SK-N-SH (cell line): Measurements from ENCODE around the gene KRT75. TPM values are rescaled to one million over a fixed set of nuclear protein-coding genes. Genes with fewer than 3 reads are reported as not detected.

Experiments
- CTCF ChIA-PET: fragments of 300-600, 350-600 bp; formaldehyde crosslinking; extraction: SDS; loops from one replicate; lab custom pipeline; 2021; lab: Yijun Ruan, JAX
- POLR2A ChIA-PET: fragments of 350-600 bp; sonication (Branson Sonifier 250); formaldehyde crosslinking; extraction: SDS; loops from one replicate; lab custom pipeline; 2020; ENCODE audit warnings: antibody characterized with exemption, inconsistent platforms; lab: Yijun Ruan, JAX
- DNase-seq: peaks from one replicate; pipeline ENCODE4 v3.0.0; 2012
- H2AFZ ChIP-seq: fragments of 200-600 bp; sonication (generic); 2 replicates; pipeline ENCODE4 v1.8.1; 2016; ENCODE audit warnings: antibody characterized with exemption, mild to moderate bottlenecking, low read depth
- H3F3A ChIP-seq: fragments of 200-600 bp; sonication (generic); replicated peaks from 2 replicates; pipeline ENCODE3; 2016; ENCODE audit warnings: antibody characterized with exemption, mild to moderate bottlenecking; ENCODE audit not compliant: insufficient read depth
- H3K27ac ChIP-seq, 2 experiments: fragments of 200-500 bp in 1 of 2; fragments of 200-600 bp in 1 of 2; sonication (Bioruptor generic) in 1 of 2; sonication (generic), shearing (Covaris generic) in 1 of 2; 2 replicates each; pipeline versions ENCODE4 v1.5.1 to v1.6.1; 2014 to 2016; ENCODE audit warnings: low read depth in 2 of 2, inconsistent platforms in 1 of 2, low read length in 1 of 2, mild to moderate bottlenecking in 1 of 2, mixed read lengths in 1 of 2
- H3K27me3 ChIP-seq: fragments of 200-600 bp; sonication (generic), shearing (Covaris generic); 2 replicates; pipeline ENCODE4 v1.6.1; 2016; ENCODE audit warnings: mixed run types; ENCODE audit not compliant: insufficient read depth
- H3K36me3 ChIP-seq, 2 experiments: fragments of 200-500 bp in 1 of 2; fragments of 200-600 bp in 1 of 2; sonication (Bioruptor generic) in 1 of 2; sonication (generic) in 1 of 2; replicated peaks in 1 of 2; 2 replicates each; pipeline versions ENCODE3 to v1.5.1; 2014 to 2016; ENCODE audit warnings: low read length in 1 of 2, mild to moderate bottlenecking in 1 of 2; ENCODE audit not compliant: insufficient read depth in 2 of 2, control insufficient read depth in 1 of 2
- H3K4me1 ChIP-seq, 2 experiments: fragments of 200-500 bp in 1 of 2; fragments of 200-600 bp in 1 of 2; sonication (Bioruptor generic) in 1 of 2; sonication (generic), shearing (Covaris generic) in 1 of 2; 2 replicates each; pipeline versions ENCODE4 v1.5.1 to v1.6.1; 2014 to 2016; ENCODE audit warnings: low read depth in 1 of 2, low read length in 1 of 2, mixed run types in 1 of 2; ENCODE audit not compliant: insufficient read depth in 2 of 2, control insufficient read depth in 1 of 2
- H3K4me2 ChIP-seq: fragments of 200-600 bp; sonication (generic), shearing (Covaris generic); 2 replicates; pipeline ENCODE4 v1.6.1; 2017; ENCODE audit warnings: mixed run types
- H3K4me3 ChIP-seq, 2 experiments: fragments of 200-500 bp in 1 of 2; fragments of 200-600 bp in 1 of 2; sonication (Bioruptor generic) in 1 of 2; sonication (generic), shearing (Covaris generic) in 1 of 2; 2 replicates each; pipeline versions ENCODE4 v1.5.1 to v1.8.1; 2014 to 2016; ENCODE audit warnings: low read depth in 2 of 2, inconsistent platforms in 1 of 2, low read length in 1 of 2, mild to moderate bottlenecking in 1 of 2, mixed read lengths in 1 of 2, moderate library complexity in 1 of 2
- H3K79me2 ChIP-seq: fragments of 200-600 bp; sonication (generic); 2 replicates; pipeline ENCODE4 v1.8.1; 2017; ENCODE audit warnings: mild to moderate bottlenecking; ENCODE audit not compliant: insufficient read depth
- H3K9ac ChIP-seq: fragments of 200-600 bp; sonication (generic); 2 replicates; pipeline ENCODE4 v1.6.1; 2017; ENCODE audit warnings: mixed run types
- H3K9me2 ChIP-seq: fragments of 200-600 bp; sonication (generic); 2 replicates; pipeline ENCODE4 v1.6.1; 2017; ENCODE audit warnings: mixed run types
- H3K9me3 ChIP-seq: fragments of 200-600 bp; sonication (generic); 2 replicates; pipeline ENCODE4 v1.6.1; 2017; ENCODE audit warnings: mixed run types, mild to moderate bottlenecking, moderate library complexity
- H4K20me1 ChIP-seq: fragments of 200-600 bp; sonication (generic); 2 replicates; pipeline ENCODE4 v1.6.1; 2017; ENCODE audit warnings: mild to moderate bottlenecking, mixed run types; ENCODE audit not compliant: insufficient read depth
- CTCF ChIP-seq: fragments of 200-600 bp; sonication (generic); IDR thresholded peaks from 2 replicates; pipeline ENCODE4 v1.6.1; 2017; ENCODE audit warnings: antibody characterized with exemption, mild to moderate bottlenecking, moderate library complexity
- EZH2phosphoT487 ChIP-seq: fragments of 200-600 bp; sonication (generic); IDR thresholded peaks from 2 replicates; pipeline ENCODE4 v1.6.1; 2017; ENCODE audit warnings: low read depth, mixed run types, mild to moderate bottlenecking, antibody characterized with exemption, moderate library complexity, borderline replicate concordance
- FOSL2 ChIP-seq: IDR thresholded peaks from 2 replicates; pipeline ENCODE4 v1.4.0; 2012; ENCODE audit warnings: low read depth, mild to moderate bottlenecking, moderate library complexity, borderline replicate concordance
- FOXJ3 ChIP-seq: sonication (generic); formaldehyde crosslinking; IDR thresholded peaks from 2 replicates; pipeline ENCODE4 v1.5.1; 2020; ENCODE audit warnings: mild to moderate bottlenecking, missing genetic modification reagents
- FOXM1 ChIP-seq: IDR thresholded peaks from 2 replicates; pipeline ENCODE4 v1.4.0; 2012; ENCODE audit warnings: low read depth, mild to moderate bottlenecking
- GABPA ChIP-seq: IDR thresholded peaks from 2 replicates; pipeline ENCODE4 v1.4.0; 2012; ENCODE audit warnings: low read depth, mild to moderate bottlenecking
- GATA2 ChIP-seq: sonication (generic); formaldehyde crosslinking; IDR thresholded peaks from 2 replicates; pipeline ENCODE4 v1.5.0; 2020; ENCODE audit warnings: mild to moderate bottlenecking, missing genetic modification reagents
- IRF3 ChIP-seq: fragments of 150-350 bp; IDR thresholded peaks from 2 replicates; pipeline ENCODE4 v1.6.1; 2016; ENCODE audit warnings: mild to moderate bottlenecking, low read depth, low read length
- MXI1 ChIP-seq: IDR thresholded peaks from 2 replicates; pipeline ENCODE4 v1.6.1; 2012; ENCODE audit warnings: mild to moderate bottlenecking, low read depth, low read length, improper control_type of control experiment
- NFIC ChIP-seq: IDR thresholded peaks from 2 replicates; pipeline ENCODE4 v1.4.0; 2012; ENCODE audit warnings: borderline replicate concordance
- PBX3 ChIP-seq: IDR thresholded peaks from 2 replicates; pipeline ENCODE4; 2012
- RAD21 ChIP-seq: IDR thresholded peaks from 2 replicates; pipeline ENCODE4 v1.6.1; 2012; ENCODE audit warnings: mild to moderate bottlenecking, low read length
- SIN3A ChIP-seq: IDR thresholded peaks from 2 replicates; pipeline ENCODE4 v1.6.1; 2012; ENCODE audit warnings: low read depth, mild to moderate bottlenecking, low read length, moderate library complexity, borderline replicate concordance
- TEAD4 ChIP-seq: IDR thresholded peaks from 2 replicates; pipeline ENCODE4 v1.4.0; 2012; ENCODE audit warnings: mild to moderate bottlenecking, borderline replicate concordance; ENCODE audit not compliant: insufficient read depth
- USF2 ChIP-seq: fragments of 150-350 bp; IDR thresholded peaks from 2 replicates; pipeline ENCODE4 v1.6.1; 2017; ENCODE audit warnings: antibody characterized with exemption, low read length, low read depth, borderline replicate concordance
- WGBS: methylation state at CpG from one replicate; pipeline ENCODE4 v1.1.6; 2017; ENCODE audit warnings: low lambda C conversion rate; 5-methylcytosine and 5-hydroxymethylcytosine counted together
- polyA plus RNA-seq, 3 experiments: library from polyadenylated mRNA; depleted of rRNA; stranded (reverse); fragments of >200 nt; gene quantifications; 2 replicates each; pipeline ENCODE4 v1.2.3, GENCODE V29; 2012

The KRT75 gene
- polyA plus RNA-seq, 1 of the 3 experiments (the other 2 are of a cell fraction): not detected

GRCh38 chr12:52391618-52392002 is 42.6 kb downstream of the KRT75 start:
- TF ChIP-seq FOSL2: no peak
- TF ChIP-seq MXI1: peak; percentile 55; the same call in 1 of the 2 replicates
- TF ChIP-seq FOXM1: no peak
- no peak for TF ChIP-seq NFIC
- no peak for TF ChIP-seq GATA2 (CRISPR knock-in tag)
- no peak for TF ChIP-seq EZH2phosphoT487
- TF ChIP-seq PBX3: no peak
- Histone ChIP-seq H3K9ac (no peak overlapping the region), H3K9me3 (no peaks in the 10 kb centered on the region), H3F3A (no peaks in the 10 kb centered on the region), H2AFZ (no peak overlapping the region), H3K9me2 (no peaks in the 10 kb centered on the region), H3K79me2 (no peaks in the 10 kb centered on the region), H3K4me1 (peaks cover 0 to 7% of the 10 kb centered on the region in 2 experiments; a peak in 1 of 4 replicates), H3K4me3 (no peak overlapping the region), H3K27ac (no peak overlapping the region), H3K4me2 (no peak overlapping the region), H4K20me1 (no peaks in the 10 kb centered on the region), H3K27me3 (peaks cover 45% of the 10 kb centered on the region; the same call in 1 of the 2 replicates), H3K36me3 (no peaks in the 10 kb centered on the region)
- DNase-seq: peak; percentile 73
- ChIA-PET CTCF (interaction anchor here (0.8 to 3.5 kb wide), 14 partner anchors 11 to 493 kb away, joined by 3 to 14 read pairs (median 3); partner anchors contain the start of gene KRT75), POLR2A (no interaction called here)
- WGBS: 8% methylated on average over 2 of the region's 4 CpGs

- H3K4me2 ChIP-seq: no peak overlapping the region
- no peaks in the 10 kb centered on the region for H3F3A ChIP-seq
- H3K9ac ChIP-seq: no peak overlapping the region
- no peak for TF ChIP-seq TEAD4
- TF ChIP-seq USF2: no peak
- peak; percentile 44 for TF ChIP-seq RAD21
- no peak for TF ChIP-seq GABPA
- no peak for TF ChIP-seq IRF3
- TF ChIP-seq PBX3: no peak
- no peak for TF ChIP-seq SIN3A
- peak; percentile 62 for TF ChIP-seq CTCF
- TF ChIP-seq FOXJ3: no peak
- H4K20me1 ChIP-seq: no peaks in the 10 kb centered on the region
- H3K9me2 ChIP-seq: no peaks in the 10 kb centered on the region
- WGBS: 47% methylated on average over 9 of the region's 11 CpGs
- ChIA-PET POLR2A (no interaction called here), CTCF (interaction anchor here (0.6 to 3.5 kb wide), 16 partner anchors 10 to 494 kb away, joined by 3 to 14 read pairs (median 3); partner anchors contain the start of gene KRT75)
- DNase-seq: peak; percentile 44
- peaks cover 0 to 7% of the 10 kb centered on the region in 2 experiments; a peak in 1 of 4 replicates for H3K4me1 ChIP-seq
- peaks cover 46% of the 10 kb centered on the region; the same call in 1 of the 2 replicates for H3K27me3 ChIP-seq
- no peaks in the 10 kb centered on the region for H3K79me2 ChIP-seq
- no peaks in the 10 kb centered on the region for H3K9me3 ChIP-seq
- no peaks in the 10 kb centered on the region for H3K36me3 ChIP-seq
- no peak overlapping the region for H3K4me3 ChIP-seq
- H2AFZ ChIP-seq: no peak overlapping the region
- H3K27ac ChIP-seq: no peak overlapping the region
These were observed 43.2 kb downstream of the KRT75 start for GRCh38 chr12:52390739-52391617.
